Tibial nerve (tissue), 4 donors: Measurements from ENCODE around the gene CTNNA3.

Experiments used
- EP300 ChIP-seq, 2 donors: sonication (generic); formaldehyde crosslinking; IDR thresholded peaks; one replicate each; pipeline ENCODE4 v1.6.1; 2017; ENCODE audit warnings: antibody characterized with exemption in 2 of 2, mild to moderate bottlenecking in 1 of 2
- POLR2A ChIP-seq, 2 donors: fragments of 450-650 bp; IDR thresholded peaks; one replicate each; pipeline ENCODE4 v1.6.1; 2017; ENCODE audit warnings: antibody characterized with exemption in 2 of 2, mild to moderate bottlenecking in 2 of 2, moderate library complexity in 2 of 2
- TF ChIP-seq, protein P1 (sequence below), 5 experiments: fragments of 200-600 bp in 3 of 5; fragments of 450-650 bp in 2 of 5; sonication (generic) in 3 of 5; IDR thresholded peaks; one replicate each; pipeline ENCODE4 v1.5.1; 2016 to 2019; ENCODE audit warnings: antibody characterized with exemption in 5 of 5, mild to moderate bottlenecking in 3 of 5, moderate library complexity in 2 of 5

DNA sequence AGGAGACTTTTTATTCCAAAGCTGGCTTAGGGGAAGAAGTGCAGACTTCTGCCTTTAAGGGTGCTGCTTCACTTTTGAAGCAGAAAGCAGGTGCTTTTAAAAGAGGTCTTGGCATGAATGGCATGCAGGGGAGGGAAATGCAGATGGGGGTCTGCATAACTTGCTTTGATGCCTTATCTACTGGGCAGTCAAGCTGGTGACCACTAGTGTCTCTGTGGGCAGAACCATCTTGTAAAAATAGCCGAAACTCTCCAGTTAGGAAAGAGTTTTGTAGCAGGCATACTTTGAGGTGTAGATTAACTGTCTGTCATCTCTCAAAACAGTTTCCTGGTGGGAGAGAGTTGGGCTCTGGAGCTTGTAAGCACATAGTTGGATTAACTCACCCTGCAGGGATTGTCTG is 9.9 kb upstream of the CTNNA3 start:
- TF ChIP-seq POLR2A (IDR thresholded peaks at IDR 0.05), result no peak
- TF ChIP-seq, protein P1, sequence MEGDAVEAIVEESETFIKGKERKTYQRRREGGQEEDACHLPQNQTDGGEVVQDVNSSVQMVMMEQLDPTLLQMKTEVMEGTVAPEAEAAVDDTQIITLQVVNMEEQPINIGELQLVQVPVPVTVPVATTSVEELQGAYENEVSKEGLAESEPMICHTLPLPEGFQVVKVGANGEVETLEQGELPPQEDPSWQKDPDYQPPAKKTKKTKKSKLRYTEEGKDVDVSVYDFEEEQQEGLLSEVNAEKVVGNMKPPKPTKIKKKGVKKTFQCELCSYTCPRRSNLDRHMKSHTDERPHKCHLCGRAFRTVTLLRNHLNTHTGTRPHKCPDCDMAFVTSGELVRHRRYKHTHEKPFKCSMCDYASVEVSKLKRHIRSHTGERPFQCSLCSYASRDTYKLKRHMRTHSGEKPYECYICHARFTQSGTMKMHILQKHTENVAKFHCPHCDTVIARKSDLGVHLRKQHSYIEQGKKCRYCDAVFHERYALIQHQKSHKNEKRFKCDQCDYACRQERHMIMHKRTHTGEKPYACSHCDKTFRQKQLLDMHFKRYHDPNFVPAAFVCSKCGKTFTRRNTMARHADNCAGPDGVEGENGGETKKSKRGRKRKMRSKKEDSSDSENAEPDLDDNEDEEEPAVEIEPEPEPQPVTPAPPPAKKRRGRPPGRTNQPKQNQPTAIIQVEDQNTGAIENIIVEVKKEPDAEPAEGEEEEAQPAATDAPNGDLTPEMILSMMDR (IDR thresholded peaks at IDR 0.05), result no peak
- TF ChIP-seq EP300 (IDR thresholded peaks at IDR 0.05), result no peak
